HG02884 (cell line): ENCODE data around the gene PEX11G.
A peak's percentile ranks its signal among the peaks of the same experiment; 100 is the strongest.

Experiments used
- ATAC-seq: cut with Tn5 transposase; IDR thresholded peaks from one replicate; pipeline ENCODE4 v1.9.1; 2021; ENCODE audit warnings: mild to moderate bottlenecking, moderate library complexity; ENCODE audit not compliant: unreplicated experiment

PEX11G gene

DNA sequence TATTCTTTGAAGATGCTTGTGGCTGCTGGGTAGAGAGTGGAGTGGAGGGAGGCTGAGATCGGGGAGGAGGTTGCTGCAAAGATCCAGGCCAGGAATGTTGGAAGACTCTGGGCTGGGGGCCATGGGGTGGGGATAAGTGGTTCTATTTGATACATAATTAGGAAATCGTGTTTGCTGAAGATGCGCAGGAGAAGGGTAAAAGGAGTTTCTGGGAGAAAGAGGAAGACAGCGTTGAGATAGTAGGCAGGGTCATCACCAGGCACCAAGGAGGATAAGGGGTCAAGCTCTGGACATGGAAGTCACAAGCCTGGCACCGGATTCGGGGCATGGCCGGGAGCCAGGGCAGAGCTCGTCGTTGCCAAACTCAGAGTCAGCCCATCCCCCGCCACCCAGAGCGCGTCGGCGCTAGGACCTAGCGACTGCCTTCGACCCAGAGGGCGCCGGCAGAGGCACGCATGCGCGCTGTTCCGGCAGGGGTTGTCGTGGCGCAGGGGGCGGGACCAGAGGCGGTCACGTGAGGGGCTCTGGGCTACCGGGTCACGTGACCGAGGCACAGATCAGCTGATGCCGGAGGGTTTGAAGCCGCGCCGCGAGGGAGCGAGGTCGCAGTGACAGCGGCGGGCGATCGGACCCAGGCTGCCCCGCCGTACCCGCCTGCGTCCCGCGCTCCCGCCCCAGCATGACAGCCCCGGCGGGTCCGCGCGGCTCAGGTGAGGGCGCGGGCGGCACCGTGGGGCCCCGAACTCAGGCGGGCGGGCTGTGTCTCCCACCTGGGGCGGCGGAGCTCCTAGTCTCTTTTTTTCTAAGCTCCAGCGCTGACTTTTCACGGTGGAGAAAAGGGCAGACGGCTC, 33.5 kb upstream of the PEX11G start, which contains the start of gene MCOLN1:
MCOLN1 (plus strand) TSS at position 553 of the 851 bp plus-strand sequence; CDS start at position 680, 127 bp downstream.
- peak; percentile 87 for ATAC-seq

- no peak for ATAC-seq
Measured at GRCh38 chr19:7521551-7522071, 32.8 kb upstream of the PEX11G start.

GRCh38 chr19:7520131-7521051, 31.6 kb upstream of the PEX11G start:
- ATAC-seq: no peak

GRCh38 chr19:7519361-7520130, 30.7 kb upstream of the PEX11G start:
- no peak for ATAC-seq

DNA sequence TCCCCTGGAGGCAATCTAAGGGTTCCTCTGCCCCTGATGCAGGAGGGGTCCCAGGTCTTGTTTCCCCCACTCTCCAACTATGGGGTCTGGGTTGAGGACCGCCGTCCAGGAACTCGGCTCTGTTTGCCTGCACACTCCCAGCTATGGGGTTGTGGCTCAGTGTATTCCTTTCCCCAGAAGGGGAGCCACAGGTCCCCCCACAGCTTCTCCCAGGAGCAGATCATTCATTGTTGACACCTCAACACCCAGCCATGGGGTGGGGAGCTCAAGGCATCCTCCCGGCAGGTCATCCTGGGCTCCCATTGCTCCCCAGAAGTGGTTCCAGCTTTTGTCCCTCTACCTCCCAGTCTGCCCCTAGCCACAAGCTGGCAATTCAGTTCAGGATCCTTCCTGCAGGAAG, 28.0 kb upstream of the PEX11G start:
- no peak for ATAC-seq

GRCh38 chr19:7516333-7516732, 27.5 kb upstream of the PEX11G start:
- no peak for ATAC-seq

GRCh38 chr19:7515645-7516151, 26.9 kb upstream of the PEX11G start, which contains the start of gene ZNF358:
ZNF358 (plus strand) TSS chr19:7516103; CDS start chr19:7519243, 3,140 bp downstream.
- ATAC-seq: no peak

DNA sequence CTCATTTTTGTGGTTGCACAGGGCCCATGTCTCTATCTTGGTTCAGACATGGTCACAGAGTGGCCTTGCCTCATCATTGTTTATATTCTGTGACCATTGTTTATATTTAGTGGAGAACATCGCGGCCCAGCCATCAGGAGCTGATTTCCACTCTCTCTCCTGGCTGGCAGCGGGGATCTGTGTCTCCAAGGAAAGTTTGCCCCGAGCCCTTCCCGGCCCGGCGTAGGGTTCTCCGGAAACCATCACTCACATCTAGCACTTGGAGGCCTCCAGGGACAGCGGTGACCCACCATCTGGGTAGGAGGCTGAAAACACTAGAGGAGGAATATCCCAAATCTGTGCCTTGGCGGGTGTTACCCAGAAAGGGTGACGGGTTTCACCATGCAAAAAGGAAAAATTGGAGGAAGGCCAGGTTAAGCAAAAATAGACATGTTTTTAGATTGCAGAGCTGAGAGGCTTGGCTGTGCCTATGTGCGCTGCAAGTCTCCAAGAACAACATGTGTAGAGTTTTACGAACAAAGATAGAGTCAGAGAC, 26.3 kb upstream of the PEX11G start:
- no peak for ATAC-seq

- ATAC-seq: no peak
Measured at GRCh38 chr19:7513809-7514642, 25.2 kb upstream of the PEX11G start.

DNA sequence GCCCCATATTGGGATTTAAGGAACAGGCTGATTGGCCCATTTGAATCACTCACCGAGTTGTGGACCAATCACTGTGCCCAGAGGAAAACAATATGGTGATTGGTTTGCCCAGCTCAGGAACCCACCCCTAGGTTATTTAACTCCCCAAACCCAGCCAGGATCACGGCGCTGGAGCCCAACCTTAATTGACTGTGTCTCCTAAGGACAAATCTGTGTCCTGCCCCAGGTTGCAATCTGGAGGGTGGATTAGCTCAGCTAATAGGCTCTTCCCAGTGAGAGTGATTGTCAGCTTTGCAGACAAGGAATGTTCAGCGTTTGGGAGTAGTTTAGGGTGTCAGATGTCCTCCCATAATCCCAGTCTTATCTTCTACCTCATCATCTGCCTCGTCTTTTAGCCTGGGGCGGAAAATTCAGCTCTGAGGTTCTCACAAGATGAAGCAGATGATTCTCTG, 23.6 kb upstream of the PEX11G start:
- ATAC-seq: no peak

DNA sequence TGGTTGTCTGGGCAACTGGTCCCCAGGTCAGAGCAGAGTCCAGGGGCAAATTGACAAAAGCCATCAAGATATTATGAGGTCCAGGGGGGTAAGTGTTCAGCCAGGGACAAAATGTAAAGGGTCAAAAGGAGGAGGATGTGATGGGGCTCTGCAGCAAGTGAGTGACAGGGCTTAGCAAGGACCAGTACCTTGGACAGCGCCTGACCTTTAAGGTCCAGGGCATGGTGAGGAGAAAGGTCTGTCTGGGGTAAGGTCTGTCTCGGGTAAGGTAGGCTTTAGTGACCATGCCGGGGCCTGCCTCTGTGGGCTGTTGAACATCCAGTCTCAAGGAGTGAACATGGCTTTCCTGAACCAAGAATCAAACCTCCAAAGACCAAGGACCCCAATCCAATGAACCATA, 20.8 kb upstream of the PEX11G start:
- no peak for ATAC-seq

DNA sequence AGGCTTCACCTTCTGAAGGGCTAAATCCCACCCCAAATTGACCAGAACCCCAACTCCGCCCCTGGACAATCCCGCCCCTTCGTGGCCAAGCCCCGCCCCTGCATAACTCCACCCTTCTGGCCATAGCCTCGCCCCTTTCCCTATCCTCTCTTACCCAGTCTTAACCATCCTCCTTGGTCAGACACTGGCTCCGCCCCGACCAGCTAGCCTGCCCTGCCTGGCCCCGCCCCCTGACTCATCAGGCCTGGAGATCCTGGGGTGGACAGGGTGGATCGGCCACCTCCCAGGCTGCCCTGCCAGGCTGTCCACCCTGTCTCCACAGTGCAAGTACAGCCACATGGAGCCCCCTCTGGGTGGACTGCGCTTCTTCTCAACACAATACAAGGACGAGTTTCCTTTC, 19.0 kb upstream of the PEX11G start:
- no peak for ATAC-seq

DNA sequence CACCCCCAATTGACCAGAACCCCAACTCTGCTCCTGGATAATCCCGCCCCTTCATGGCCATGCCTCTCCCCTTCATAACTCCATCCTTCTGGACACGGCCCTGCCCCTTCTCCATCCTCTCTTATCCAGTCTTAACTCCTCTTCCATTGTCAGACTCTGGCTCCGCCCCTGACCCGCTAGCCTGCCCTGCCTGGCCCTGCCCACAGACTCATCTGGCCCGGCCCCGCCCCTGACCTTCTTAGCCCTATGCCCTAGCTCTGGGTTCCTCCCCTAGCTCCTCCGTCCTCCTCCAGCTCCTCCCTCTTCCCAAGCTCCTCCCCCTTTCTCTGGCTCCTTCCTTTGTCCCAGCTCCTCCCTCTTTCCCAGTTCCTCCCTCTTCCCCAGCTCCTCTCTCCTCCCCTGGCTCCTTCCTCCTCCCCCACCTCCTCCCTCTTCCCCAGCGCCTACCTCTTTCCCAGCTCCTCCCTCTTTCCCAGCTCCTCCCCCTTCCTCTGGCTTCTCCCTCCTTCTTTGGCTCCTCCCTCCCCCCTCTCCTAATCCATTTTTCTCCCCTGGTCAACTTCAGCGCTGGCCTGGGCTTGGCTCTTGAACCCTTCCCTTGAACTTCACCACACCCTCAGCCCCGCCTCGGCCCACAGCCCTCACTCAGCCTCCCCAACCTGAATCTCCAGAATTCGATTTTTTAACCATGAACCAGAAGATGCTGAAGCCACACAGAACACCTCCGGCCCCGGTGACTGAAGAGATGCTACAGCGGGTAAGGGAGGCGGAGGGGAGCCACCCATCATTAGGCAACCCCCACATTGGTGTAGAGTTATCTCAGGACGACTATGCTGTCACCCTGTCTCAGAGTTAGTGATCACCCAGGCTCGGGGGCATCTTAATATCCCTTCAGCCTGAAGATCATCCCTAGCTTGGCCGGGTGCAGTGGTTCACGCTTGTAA, 17.8 kb upstream of the PEX11G start:
- no peak for ATAC-seq

- no peak for ATAC-seq
Measured at GRCh38 chr19:7505682-7506384, 17.0 kb upstream of the PEX11G start.

GRCh38 chr19:7505288-7505681, 16.4 kb upstream of the PEX11G start:
- no peak for ATAC-seq

DNA sequence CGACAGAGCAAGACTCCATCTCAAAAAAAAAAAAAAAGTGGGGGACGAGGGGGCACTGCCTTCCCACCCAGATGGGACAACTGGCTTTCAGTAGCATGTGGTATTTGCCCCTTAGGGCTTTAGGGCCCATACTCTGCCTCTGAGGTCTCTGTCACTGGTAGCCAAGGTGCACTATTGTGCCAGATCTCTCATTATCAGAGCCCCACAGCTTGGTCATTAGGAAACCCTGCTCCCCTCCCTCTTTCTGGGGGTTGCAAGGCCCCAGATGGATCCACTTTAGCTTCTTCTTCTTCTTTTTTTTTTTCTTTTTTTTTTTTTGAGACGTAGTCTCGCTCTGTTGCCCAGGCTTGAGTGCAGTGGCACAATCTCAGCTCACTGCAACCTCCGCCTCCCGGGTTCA, 15.8 kb upstream of the PEX11G start:
- ATAC-seq: no peak

DNA sequence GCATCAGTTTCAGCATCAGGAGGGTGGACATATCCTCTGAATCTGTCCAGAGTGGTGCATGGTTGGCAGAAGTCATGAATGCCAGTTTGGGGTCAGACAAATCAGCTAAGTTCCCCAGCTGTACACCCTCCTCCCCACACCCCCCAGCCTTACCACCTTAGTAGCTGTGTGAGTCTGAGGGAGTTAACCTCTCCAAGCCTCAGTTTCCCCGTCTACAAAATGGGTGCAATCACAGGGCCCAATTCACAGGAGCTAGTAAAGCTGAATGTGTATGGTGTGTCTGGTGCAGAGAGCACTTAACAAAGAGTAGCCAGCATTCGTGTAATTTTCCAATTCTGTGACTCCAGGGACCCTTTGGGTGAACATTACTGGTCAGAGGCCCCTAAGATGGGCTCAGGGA, 13.7 kb upstream of the PEX11G start:
- no peak for ATAC-seq
